HG03045 (cell line): Measurements from ENCODE around the gene OLFML2A.

Experiments used
- ATAC-seq: cut with Tn5 transposase; IDR thresholded peaks from one replicate; pipeline ENCODE4 v1.9.1; 2021; ENCODE audit warnings: mild to moderate bottlenecking, moderate library complexity; ENCODE audit not compliant: unreplicated experiment

OLFML2A gene

GRCh38 chr9:124852121-124852828, 75.3 kb downstream of the OLFML2A start:
- no peak for ATAC-seq

- peak; percentile 74 for ATAC-seq
These were observed 76.0 kb downstream of the OLFML2A start, which contains the start of gene WDR38 for GRCh38 chr9:124852829-124853531. WDR38 (plus strand) TSS chr9:124853460; CDS start chr9:124853532, 72 bp downstream.

DNA sequence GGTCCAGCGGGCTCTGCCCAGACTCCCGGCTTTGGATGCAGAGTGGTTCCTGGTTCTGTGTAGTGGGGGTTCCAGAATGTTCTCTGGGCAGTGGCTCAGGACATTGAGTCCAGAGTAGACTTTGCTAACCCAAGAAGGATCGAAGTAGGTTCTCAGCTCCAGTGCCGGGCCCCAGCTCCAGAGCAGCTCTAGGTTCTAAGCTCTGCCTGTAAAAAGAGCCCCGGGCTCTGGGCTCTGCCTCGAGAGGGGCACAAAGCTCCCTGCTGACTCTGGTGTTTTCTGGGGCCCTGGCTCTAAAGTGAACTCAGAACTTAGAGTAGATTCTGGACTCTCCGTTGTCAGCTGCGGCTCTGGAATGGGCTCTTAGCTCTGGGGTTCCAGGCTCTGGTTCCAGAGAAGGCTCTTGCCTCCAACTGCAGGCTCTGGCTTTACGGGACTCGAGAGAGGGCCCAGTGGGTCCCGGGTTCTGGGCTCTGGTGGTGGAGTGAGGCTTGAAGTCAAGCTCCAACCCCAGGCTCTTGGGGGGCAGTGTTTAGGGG, 76.7 kb downstream of the OLFML2A start:
- no peak for ATAC-seq

- no peak for ATAC-seq
These were observed 77.2 kb downstream of the OLFML2A start for GRCh38 chr9:124854161-124854560.

- ATAC-seq, result no peak
These were observed 77.9 kb downstream of the OLFML2A start for GRCh38 chr9:124854822-124855221.

DNA sequence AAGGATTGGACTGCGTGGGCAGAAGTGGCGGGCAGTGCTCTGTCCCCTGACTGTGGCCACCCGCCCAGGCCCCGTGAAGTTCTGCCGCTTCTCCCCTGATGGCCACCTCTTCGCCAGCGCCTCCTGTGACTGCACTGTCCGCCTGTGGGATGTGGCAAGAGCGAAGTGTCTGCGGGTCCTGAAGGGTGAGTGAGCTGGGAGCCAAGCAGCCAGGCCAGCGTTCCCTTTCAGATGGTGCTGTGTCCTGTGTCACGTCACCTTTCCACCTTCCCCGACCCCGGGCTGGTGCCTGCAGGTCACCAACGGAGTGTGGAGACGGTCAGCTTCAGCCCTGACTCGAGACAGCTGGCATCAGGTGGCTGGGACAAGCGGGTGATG, 78.6 kb downstream of the OLFML2A start:
- ATAC-seq, result no peak

DNA sequence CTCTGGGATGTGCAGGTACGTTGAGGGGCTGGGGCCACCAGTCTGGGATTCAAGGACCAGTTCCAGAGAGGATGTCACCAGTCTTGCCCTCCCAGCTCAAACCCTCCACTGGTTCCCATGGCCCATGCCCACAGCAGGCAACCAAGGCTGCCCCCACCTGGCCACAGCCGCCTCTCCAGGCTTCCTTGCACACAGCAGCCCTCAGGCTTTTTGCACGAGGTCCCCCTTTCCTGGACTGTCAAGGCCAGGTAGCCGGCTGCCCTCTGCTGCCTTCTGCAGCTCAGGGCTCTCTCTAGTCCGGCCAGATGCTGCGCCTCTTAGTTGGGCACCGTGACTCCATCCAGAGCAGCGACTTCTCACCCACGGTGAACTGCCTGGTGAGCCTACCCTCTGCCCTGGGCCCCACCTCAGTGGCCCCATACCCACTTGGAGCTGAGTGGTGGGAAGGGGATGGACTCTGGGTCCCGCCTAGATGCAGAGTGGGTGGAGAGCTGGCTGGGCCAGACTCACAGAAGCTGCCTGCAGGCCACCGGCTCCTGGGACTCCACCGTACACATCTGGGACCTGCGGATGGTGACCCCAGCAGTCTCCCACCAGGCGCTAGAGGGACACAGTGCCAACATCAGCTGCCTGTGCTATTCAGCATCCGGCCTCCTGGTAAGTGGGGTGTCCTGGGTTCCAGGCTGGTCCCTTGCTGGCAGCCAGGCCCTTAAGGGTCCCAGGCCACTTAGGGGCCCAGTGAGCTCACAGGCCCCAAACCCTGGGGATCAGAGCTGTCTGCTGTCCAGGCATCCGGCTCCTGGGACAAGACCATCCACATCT, 79.2 kb downstream of the OLFML2A start:
- no peak for ATAC-seq

GRCh38 chr9:124857533-124858162, 80.7 kb downstream of the OLFML2A start:
- no peak for ATAC-seq

- ATAC-seq, result no peak
These were observed 81.6 kb downstream of the OLFML2A start for GRCh38 chr9:124858330-124859046.

GRCh38 chr9:124859803-124860581, 83.1 kb downstream of the OLFML2A start:
- ATAC-seq, result no peak

- ATAC-seq, result no peak
These were observed 83.8 kb downstream of the OLFML2A start for GRCh38 chr9:124860582-124861341.

DNA sequence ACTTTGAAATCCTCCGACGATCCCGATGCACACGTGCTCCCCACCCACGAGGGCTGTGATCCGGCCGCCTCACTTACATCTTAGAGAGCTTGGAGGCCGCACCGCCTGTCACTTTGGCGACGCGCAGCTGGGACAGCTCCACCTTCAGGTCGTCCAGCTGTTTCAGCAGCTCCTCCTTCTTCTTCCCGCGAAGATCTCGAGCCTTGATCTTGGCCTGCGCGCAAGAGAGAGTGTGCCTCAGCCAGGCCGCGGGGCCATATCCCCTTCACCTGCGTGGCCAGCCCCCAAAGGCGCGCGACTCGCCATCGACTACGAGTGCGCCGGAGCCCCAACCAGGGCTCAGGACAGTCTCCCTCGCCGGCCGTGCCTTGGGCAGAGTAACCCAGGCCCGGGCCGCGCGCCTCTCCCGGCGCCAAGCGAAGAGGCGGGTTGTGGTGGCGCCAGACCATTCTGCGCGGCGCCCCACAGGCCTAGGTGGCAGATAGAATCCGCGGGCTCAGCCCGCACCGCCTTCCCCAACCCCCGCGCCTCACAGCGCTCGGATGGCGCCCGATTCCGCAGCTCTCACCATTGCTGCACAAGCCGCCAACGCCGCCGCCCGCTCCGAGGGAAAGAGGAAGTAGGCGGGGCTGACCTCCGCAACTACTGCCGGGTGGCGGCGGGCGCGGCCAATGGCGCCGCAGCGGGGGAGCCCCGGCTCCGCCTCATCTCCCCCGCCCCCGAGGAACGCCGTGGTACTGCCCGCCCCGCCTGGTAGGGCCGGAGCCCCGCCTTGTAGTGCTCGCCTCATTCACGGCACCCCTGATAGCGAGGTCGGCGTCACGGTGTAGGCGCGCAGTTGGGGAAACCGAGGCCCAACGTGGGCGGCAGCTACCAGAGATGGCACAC, 84.7 kb downstream of the OLFML2A start, which contains the start of the genes ARPC5L and RPL35:
ARPC5L (plus strand) TSS at position 789 of the 888 bp plus-strand sequence. CDS start 7,161 bp downstream, outside the sequence.
RPL35 (minus strand) TSS at position 616 of the 888 bp plus-strand sequence; CDS start at position 571, 45 bp downstream.
- peak; percentile 91 for ATAC-seq

DNA sequence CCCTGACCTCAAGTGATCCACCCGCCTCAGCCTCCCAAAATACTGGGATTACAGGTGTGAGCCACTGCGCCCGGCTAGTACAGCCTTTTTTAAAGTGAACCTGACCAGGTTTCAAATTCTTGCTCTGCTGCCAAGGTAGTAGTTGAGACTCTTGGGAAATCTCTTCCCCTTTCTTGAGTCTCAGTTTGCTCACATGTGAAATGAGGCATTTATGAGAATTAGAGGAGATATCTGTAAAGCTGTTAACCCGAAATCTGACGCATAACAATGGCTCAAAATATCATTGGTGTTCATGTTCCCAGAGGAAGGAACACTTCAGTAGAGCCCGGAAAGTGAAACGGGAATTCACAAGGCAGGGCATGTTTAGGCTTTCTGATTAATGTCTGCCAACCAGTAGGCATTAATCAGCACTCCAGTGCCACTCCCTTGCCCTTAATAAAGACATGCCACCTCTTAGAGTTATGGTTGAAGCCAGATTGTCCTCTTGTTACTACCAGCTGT, 86.5 kb downstream of the OLFML2A start:
- no peak for ATAC-seq
